Occipital lobe (tissue), 2 donors: ENCODE data around the gene PANX2. TPM values are rescaled to one million over a fixed set of nuclear protein-coding genes. Genes with fewer than 3 reads are reported as not detected.

ENCODE experiments used
- DNase-seq: peaks from one replicate; lab custom pipeline; 2025; lab: John Stamatoyannopoulos, UW
- total RNA-seq: library from RNA; depleted of rRNA; stranded (reverse); fragments of >200 nt; gene quantifications from one replicate; pipeline ENCODE4 v1.2.3, GENCODE V29; 2014

The PANX2 gene
- total RNA-seq, 1 donor from 2014 or later, result 3.1 TPM

GRCh38 chr22:50169774-50170341 is 673 bp upstream of the PANX2 start:
- DNase-seq, result no peak

- no peak for DNase-seq
Measured at GRCh38 chr22:50171319-50171964, 911 bp downstream of the PANX2 start.

DNA sequence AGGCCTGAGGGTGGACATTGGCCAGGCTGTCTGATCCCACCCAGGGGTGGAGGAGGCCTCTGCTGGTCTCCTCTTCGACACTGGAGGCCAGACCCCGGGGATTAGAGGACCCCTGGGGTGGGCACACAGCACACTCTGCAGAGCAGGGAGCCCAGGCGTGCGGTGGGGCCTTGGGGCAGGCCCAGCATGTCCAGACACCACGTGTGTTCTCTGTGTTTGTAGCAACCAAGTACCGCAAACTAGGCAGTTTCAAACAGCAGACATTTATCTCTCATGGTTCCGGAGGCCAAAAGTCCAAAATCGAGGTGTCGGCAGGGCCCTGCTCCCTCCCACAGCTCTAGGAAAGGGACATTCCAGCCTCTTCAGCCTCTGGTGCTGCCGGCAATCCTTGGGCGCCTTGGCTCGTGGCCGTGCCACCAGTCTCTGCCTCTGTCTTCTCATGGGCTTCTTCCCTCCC is 1.5 kb downstream of the PANX2 start:
- DNase-seq, result no peak

GRCh38 chr22:50173311-50173982 is 2.9 kb downstream of the PANX2 start:
- DNase-seq, result no peak

GRCh38 chr22:50173983-50174355 is 3.4 kb downstream of the PANX2 start:
- no peak for DNase-seq

GRCh38 chr22:50174382-50175190 is 4.1 kb downstream of the PANX2 start:
- no peak for DNase-seq

- no peak for DNase-seq
Measured at GRCh38 chr22:50175191-50175461, 4.6 kb downstream of the PANX2 start.

DNA sequence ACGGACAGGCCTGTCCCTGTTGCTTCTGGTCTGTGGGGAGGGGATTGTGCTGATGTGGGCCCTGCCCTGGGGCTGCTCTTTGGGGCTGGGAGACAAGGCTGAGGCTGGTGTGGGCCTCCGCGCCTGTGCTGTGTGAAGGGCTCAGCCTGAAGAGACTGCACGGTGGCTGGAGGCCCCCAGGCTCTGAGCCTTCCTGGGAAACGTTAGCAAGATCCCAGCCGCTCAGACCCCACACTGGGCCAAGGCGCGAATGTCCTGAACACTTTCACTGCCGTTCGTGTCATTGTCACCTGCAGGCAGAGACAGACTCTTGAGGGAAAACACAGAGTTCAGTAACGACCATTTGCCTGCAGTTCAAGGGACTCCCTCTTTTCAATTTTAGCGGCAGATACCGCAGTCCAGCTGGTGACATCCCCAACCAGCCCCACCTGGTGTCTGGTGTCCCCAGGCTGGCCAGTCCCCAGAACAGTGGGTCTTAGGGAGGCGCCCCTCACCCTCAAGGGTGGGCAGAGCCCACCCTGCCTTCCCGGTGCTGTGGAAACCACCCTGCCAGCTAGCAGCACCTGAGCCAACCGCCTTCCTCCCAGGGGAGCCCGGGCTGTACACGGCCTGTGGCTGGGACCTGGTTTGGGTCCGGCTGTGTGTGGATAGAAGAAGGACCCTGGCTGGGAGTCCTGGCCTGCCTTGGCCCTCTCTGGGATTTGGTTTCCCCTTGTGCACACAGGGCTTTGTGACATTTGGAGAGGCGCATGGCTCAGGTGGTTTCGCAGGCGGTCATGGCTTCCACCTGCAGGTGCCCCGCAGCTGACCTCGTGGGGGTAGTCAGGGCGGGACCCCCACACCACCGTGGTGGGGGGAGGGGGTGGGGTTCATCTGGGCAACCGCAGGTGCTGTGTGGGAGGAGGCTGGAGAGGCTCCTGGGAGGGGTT is 5.7 kb downstream of the PANX2 start:
- no peak for DNase-seq

GRCh38 chr22:50176850-50177536 is 6.5 kb downstream of the PANX2 start:
- no peak for DNase-seq

- DNase-seq, result no peak
Measured at GRCh38 chr22:50177537-50178470, 7.3 kb downstream of the PANX2 start.

DNA sequence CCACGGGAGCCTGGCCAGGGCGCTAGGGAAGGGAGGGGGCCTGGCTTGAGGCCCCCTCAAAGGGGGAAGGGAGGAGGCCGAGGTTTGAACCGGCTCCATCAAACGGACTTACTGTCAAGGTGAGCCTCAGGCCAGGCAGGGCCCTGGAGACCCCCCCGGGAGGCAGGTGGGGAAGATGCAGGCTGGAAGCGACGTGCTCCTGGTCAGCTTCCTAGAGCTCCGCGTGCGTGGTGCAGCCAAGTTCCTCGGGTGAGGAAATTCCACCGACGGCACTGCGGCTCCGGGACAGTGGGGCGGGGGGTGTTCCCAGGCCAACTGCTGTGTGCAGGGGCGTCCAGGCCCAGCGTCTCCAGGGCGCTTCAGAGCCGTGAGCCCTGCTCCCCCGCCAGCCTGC is 7.9 kb downstream of the PANX2 start:
- DNase-seq, result no peak

- no peak for DNase-seq
Measured at GRCh38 chr22:50178871-50179869, 8.6 kb downstream of the PANX2 start.

- DNase-seq, result no peak
Measured at GRCh38 chr22:50179937-50180726, 9.6 kb downstream of the PANX2 start.

DNA sequence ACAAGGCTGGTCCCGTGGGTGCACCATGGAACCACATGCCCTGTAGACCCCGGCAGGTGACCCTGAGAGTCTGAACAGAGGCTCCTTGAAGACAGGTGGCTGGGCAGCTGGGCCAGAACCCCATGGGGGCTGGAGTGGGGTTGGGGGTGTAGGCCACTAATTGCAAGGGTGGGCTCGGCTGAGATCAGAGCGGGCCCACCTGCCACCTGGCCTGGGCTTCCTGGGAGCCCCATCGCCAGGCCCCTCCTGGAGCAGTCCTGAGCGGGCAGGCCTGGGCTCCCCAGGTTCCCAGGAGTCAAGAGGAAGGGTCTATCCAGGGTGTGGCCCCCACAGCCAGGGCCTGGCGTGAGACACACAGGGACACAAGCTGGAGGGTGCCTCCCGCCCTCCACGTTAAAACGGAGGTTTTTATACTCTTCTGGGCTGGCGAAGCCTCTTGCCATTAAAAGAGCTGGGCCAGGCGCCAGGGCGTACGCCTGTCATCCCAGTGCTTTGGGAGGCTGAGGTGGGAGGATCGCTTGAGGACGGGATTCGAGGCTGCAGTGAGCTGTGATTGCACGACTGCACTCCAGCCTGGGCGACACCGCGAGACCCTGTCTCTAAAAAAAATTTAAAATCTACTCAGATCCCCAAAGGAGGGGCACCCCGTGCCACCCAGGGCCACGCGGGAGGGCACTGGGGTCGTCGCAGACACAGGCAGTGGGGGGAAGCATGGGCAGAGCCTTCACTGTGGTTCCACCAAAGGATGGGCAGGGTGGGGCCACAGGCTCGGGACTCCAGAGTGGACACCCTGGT is 10.4 kb downstream of the PANX2 start:
- DNase-seq, result no peak

GRCh38 chr22:50182176-50183081 is 11.9 kb downstream of the PANX2 start:
- no peak for DNase-seq
